Peyer's patch (tissue), 4 donors: ENCODE results near the gene ATG7. TPM values are rescaled to one million over a fixed set of nuclear protein-coding genes. Genes with fewer than 3 reads are reported as not detected.
"Not testable (repeated sequence)": the region's sequence is repeated elsewhere in the genome, so short reads cannot be mapped to it uniquely, and the experiment has no call there.

Source experiments
- DNase-seq, 3 donors: peaks; one replicate each; pipeline ENCODE4 v3.0.0-alpha.2; 2017 to 2019
- H3K27ac ChIP-seq, 4 donors: fragments of 200-600 bp; sonication (generic); one replicate each; pipeline ENCODE4 v1.5.1; 2016 to 2019
- H3K27me3 ChIP-seq, 2 donors: fragments of 200-600 bp; sonication (generic); one replicate each; pipeline ENCODE4 v1.5.1; 2019
- H3K36me3 ChIP-seq, 3 donors: fragments of 200-600 bp; sonication (generic); one replicate each; pipeline ENCODE4 v1.5.1; 2016 to 2019
- H3K4me1 ChIP-seq, 4 donors: fragments of 200-600 bp; sonication (generic); one replicate each; pipeline ENCODE4 v1.5.1; 2016 to 2019
- H3K4me3 ChIP-seq, 4 donors: fragments of 200-600 bp; sonication (generic); 1 replicate in 3 of 4; 2 replicates in 1 of 4; pipeline ENCODE4 v1.5.1; 2016 to 2019; ENCODE audit warnings: mild to moderate bottlenecking in 1 of 4
- H3K9me3 ChIP-seq, 4 donors: fragments of 200-600 bp; sonication (generic); one replicate each; pipeline ENCODE4 v1.5.1; 2016 to 2019; ENCODE audit warnings: mild to moderate bottlenecking in 1 of 4
- POLR2A ChIP-seq, 2 donors: fragments of 450-650 bp; IDR thresholded peaks; one replicate each; pipeline ENCODE4 v1.5.1; 2017; ENCODE audit warnings: antibody characterized with exemption in 2 of 2, mild to moderate bottlenecking in 2 of 2, moderate library complexity in 2 of 2
- total RNA-seq, 4 donors: library from RNA; depleted of rRNA; stranded (reverse); fragments of >200 nt; gene quantifications; one replicate each; pipeline ENCODE4 v1.1.0, GENCODE V29; 2016
- TF ChIP-seq, protein P1 (sequence below), 6 experiments: fragments of 450-650 bp in 4 of 6; fragments of 200-600 bp in 2 of 6; sonication (generic) in 1 of 6; IDR thresholded peaks; one replicate each; pipeline ENCODE4 v1.5.1; 2017 to 2019; ENCODE audit warnings: antibody characterized with exemption in 6 of 6, mild to moderate bottlenecking in 3 of 6, moderate library complexity in 1 of 6

ATG7 gene
- total RNA-seq, 4 donors from 2014 or later: 45.2 to 126 (median 70.8) TPM

DNA sequence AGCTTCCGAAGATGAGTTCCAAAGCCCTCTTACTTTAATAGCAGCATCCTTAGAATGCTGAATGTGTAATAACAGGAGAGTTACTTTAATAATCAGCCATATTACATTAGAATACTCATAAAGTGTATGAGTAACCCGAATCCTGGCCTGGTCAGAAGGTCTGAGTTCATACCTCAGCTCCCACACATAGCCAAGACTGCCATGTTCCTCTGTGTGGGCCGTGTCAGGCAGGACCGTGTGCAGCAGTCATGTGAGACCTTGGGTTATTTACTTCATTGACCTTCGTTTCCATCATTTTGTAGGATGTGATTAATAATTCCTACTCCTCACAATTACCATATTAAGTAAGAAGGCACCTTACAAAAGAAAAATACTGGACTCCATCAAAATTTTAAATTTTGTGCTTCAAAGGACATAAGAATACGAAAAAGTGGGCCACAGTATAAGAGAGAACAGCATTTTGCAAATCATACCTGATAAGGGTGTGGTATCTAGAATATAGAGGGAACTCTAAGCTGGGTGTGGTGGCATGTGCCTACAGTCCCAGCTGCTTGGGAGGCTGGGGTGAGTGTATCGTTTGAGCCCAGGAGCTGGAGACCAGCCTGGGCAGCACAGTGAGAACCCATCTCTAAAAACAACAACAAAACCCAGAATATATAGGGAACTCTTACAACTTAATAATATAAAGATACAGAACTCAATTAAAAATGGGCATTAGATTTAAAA, 163.4 kb downstream of the ATG7 start:
- peaks cover 0 to 5% (median 0%) of the 10 kb centered on the region in 4 donors for H3K4me1 ChIP-seq
- no peaks in the 10 kb centered on the region for H3K27me3 ChIP-seq
- H3K9me3 ChIP-seq: no peaks in the 10 kb centered on the region
- no peak overlapping the region for H3K4me3 ChIP-seq
- H3K36me3 ChIP-seq: no peaks in the 10 kb centered on the region
- no peak for DNase-seq
- no peak for TF ChIP-seq POLR2A (IDR thresholded peaks at IDR 0.05)
- TF ChIP-seq, protein P1, sequence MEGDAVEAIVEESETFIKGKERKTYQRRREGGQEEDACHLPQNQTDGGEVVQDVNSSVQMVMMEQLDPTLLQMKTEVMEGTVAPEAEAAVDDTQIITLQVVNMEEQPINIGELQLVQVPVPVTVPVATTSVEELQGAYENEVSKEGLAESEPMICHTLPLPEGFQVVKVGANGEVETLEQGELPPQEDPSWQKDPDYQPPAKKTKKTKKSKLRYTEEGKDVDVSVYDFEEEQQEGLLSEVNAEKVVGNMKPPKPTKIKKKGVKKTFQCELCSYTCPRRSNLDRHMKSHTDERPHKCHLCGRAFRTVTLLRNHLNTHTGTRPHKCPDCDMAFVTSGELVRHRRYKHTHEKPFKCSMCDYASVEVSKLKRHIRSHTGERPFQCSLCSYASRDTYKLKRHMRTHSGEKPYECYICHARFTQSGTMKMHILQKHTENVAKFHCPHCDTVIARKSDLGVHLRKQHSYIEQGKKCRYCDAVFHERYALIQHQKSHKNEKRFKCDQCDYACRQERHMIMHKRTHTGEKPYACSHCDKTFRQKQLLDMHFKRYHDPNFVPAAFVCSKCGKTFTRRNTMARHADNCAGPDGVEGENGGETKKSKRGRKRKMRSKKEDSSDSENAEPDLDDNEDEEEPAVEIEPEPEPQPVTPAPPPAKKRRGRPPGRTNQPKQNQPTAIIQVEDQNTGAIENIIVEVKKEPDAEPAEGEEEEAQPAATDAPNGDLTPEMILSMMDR (IDR thresholded peaks at IDR 0.05): no peak
- no peak overlapping the region for H3K27ac ChIP-seq

DNA sequence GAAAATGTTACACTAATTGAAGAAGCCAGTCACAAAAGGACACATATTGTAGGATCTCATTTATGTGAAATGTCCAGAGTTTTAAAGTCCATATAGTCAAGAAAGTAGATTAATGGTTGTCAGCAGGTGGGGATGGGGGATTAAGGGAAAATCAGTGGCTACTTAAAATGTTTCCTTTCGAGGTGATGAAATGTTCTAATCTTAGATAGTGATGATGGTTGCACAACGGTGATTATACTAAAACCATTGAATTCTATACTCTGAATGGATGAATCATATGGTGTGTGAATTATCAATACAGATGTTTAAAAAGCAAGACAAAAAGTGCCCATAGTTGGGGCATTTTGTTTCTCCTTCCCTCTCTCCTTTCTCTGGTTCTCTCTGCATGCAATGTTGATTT, 164.6 kb downstream of the ATG7 start:
- H3K36me3 ChIP-seq: no peaks in the 10 kb centered on the region
- no peak overlapping the region for H3K27ac ChIP-seq
- H3K9me3 ChIP-seq: no peaks in the 10 kb centered on the region
- no peak for DNase-seq
- H3K4me1 ChIP-seq: peaks cover 0 to 5% (median 0%) of the 10 kb centered on the region in 4 donors
- H3K27me3 ChIP-seq: no peaks in the 10 kb centered on the region
- no peak for TF ChIP-seq POLR2A (IDR thresholded peaks at IDR 0.05)
- TF ChIP-seq, protein P1 (IDR thresholded peaks at IDR 0.05): no peak
- H3K4me3 ChIP-seq: no peak overlapping the region

DNA sequence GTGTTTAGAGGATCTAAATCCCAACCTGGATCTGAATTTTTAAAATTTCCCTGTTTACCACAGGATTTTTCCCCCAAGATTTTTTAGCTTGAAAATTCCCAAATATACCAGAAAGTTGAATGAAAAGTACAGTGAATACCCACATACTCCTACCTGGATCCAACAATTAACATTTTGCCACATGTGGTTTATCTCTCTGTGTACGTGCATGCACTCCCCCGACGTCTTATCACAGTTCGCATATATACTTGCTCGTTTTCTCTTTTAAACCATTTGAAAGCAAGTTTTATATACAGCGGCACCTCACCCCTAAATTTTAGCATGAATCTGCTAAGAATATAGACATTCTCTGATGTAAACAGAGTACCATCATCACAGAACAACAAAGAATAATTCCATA, 165.3 kb downstream of the ATG7 start:
- TF ChIP-seq, protein P1 (IDR thresholded peaks at IDR 0.05): no peak
- TF ChIP-seq POLR2A (IDR thresholded peaks at IDR 0.05): no peak
- H3K36me3 ChIP-seq: no peaks in the 10 kb centered on the region
- peaks cover 0 to 5% (median 0%) of the 10 kb centered on the region in 4 donors for H3K4me1 ChIP-seq
- H3K9me3 ChIP-seq: no peaks in the 10 kb centered on the region
- no peak overlapping the region for H3K4me3 ChIP-seq
- no peak overlapping the region for H3K27ac ChIP-seq
- no peaks in the 10 kb centered on the region for H3K27me3 ChIP-seq
- no peak for DNase-seq

DNA sequence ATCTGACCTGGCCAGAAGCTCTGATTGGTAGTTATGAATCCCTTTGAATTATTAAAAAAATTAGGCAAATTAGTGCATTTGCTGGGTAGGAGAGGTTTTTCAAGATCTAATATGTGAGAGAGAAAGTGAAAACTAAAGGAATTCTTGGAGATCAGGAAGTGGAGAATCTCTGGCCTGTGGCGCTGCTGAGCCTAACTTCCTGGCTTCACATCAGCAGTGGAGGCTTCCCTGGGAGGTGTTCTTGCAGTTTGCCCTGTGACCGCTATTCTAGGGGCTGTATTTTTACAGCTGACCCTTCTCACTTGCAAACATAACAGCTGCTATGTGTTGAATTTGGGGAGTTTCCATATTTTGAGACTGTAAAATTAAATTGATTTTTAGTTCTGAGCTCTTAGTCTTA, 166.4 kb downstream of the ATG7 start:
- TF ChIP-seq, protein P1 (IDR thresholded peaks at IDR 0.05): no peak
- no peak for TF ChIP-seq POLR2A (IDR thresholded peaks at IDR 0.05)
- DNase-seq: no peak
- no peaks in the 10 kb centered on the region for H3K27me3 ChIP-seq
- H3K36me3 ChIP-seq: no peaks in the 10 kb centered on the region
- no peak overlapping the region for H3K27ac ChIP-seq
- H3K4me3 ChIP-seq: no peak overlapping the region
- no peaks in the 10 kb centered on the region for H3K9me3 ChIP-seq
- H3K4me1 ChIP-seq: peaks cover 0 to 4% (median 0%) of the 10 kb centered on the region in 4 donors

DNA sequence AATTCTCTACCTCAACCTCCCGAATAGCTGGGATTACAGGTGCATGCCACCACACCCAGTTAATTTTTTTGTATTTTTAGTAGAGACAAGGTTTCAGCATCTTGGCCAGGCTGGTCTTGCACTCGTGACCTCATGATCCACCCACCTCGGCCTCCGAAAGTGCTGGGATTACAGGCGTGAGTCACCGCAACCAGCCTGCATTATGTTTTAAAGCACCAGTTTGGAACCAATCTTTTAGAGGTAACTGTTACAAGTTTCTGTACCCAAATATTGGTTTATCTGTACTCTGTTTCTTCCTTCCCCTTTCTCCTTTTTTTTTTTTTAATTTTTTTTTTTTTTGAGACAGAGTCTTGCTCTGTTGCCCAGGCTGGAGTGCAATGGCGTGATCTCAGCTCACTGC, 169.1 kb downstream of the ATG7 start:
- not testable (repeated sequence) for H3K27me3 ChIP-seq, H3K4me3 ChIP-seq, DNase-seq, H3K9me3 ChIP-seq, H3K36me3 ChIP-seq, H3K27ac ChIP-seq, H3K4me1 ChIP-seq

DNA sequence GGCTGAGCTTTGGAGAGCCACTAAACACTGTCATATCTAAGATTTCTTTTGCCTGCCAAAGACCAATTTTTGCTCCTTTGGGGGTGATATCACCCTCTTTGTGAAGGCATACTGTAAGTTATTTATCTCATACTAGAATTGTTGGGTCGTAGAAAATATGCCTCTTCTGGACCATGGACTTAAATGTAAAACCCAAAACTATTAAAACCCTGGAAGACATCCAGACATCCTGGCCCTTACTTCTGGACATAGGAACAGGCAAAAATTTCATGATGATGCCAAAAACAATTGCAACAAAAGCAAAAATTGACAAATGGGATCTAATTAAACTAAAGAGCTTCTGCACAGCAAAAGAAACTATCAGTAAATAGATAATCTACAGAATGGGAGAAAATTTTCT, 172.2 kb downstream of the ATG7 start:
- Histone ChIP-seq H3K27me3 (no peaks in the 10 kb centered on the region), H3K36me3 (no peaks in the 10 kb centered on the region), H3K4me1 (no peaks in the 10 kb centered on the region), H3K27ac (no peak overlapping the region), H3K9me3 (no peaks in the 10 kb centered on the region), H3K4me3 (no peak overlapping the region)
- TF ChIP-seq, protein P1 (IDR thresholded peaks at IDR 0.05): no peak
- TF ChIP-seq POLR2A (IDR thresholded peaks at IDR 0.05): no peak
- DNase-seq: no peak

DNA sequence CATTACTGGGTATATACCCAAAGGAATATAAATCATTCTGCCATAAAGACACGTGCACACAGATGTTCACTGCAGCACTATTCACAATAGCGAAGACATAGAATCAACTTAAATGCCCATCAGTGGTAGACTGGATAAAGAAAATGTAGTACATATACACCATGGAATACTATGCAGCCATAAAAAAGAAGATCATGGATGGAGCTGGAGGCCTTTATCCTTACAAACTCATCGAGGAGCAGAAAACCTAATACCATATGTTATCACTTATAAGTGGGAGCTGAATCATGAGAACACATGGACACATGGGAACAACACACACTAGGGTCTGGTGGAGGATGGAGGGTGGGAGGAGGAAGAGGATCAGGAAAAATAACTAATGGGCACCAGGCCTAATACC, 173.0 kb downstream of the ATG7 start:
- not testable (repeated sequence) for H3K36me3 ChIP-seq, H3K4me1 ChIP-seq, DNase-seq, H3K4me3 ChIP-seq, H3K27me3 ChIP-seq, H3K27ac ChIP-seq, H3K9me3 ChIP-seq
